ENCODE measurements around the gene CCNI2. TPM values are rescaled to one million over a fixed set of nuclear protein-coding genes. Genes with fewer than 3 reads are reported as not detected.

The CCNI2 gene
- total RNA-seq, 4 donors from 2014 or later: 0.19 to 0.29 TPM; not detected in 2

- H3K9me3 ChIP-seq: no peaks in the 10 kb centered on the region
- H3K27ac ChIP-seq: no peak overlapping the region
- TF ChIP-seq POLR2A (IDR thresholded peaks at IDR 0.05): no peak
- no peak for TF ChIP-seq CTCF (IDR thresholded peaks at IDR 0.05)
- peaks cover 0 to 58% (median 0%) of the 10 kb centered on the region in 4 donors for H3K27me3 ChIP-seq
- H3K4me3 ChIP-seq: no peak overlapping the region
- intact Hi-C loops (cut with DNase I): no loop called here
- WGBS, 2 donors: 88 to 92% methylated on average over 5 of the region's 5 CpGs
- no peak for DNase-seq
- H3K4me1 ChIP-seq: peaks cover 0 to 17% (median 8%) of the 10 kb centered on the region in 3 donors
- H3K36me3 ChIP-seq: no peaks in the 10 kb centered on the region
Observed at GRCh38 chr5:132742626-132743025, 4.6 kb upstream of the CCNI2 start.

- Histone ChIP-seq H3K27ac (no peak overlapping the region), H3K27me3 (peaks cover 0 to 65% (median 0%) of the 10 kb centered on the region in 4 donors), H3K4me3 (no peak overlapping the region), H3K4me1 (peaks cover 0 to 19% (median 9%) of the 10 kb centered on the region in 3 donors), H3K36me3 (no peaks in the 10 kb centered on the region), H3K9me3 (no peaks in the 10 kb centered on the region)
- TF ChIP-seq CTCF (IDR thresholded peaks at IDR 0.05): no peak
- no peak for TF ChIP-seq POLR2A (IDR thresholded peaks at IDR 0.05)
- intact Hi-C loops (cut with DNase I): no loop called here
- no peak for DNase-seq
- WGBS, 2 donors: 55 to 87% methylated on average over 2 of the region's 2 CpGs
Observed at GRCh38 chr5:132744659-132745058, 2.6 kb upstream of the CCNI2 start.

GRCh38 chr5:132746592-132746953, 653 bp upstream of the CCNI2 start:
- TF ChIP-seq CTCF (IDR thresholded peaks at IDR 0.05) (no peak), POLR2A (IDR thresholded peaks at IDR 0.05) (no peak)
- peaks cover 0 to 58% (median 0%) of the 10 kb centered on the region in 4 donors for H3K27me3 ChIP-seq
- peaks cover 0 to 19% (median 9%) of the 10 kb centered on the region in 3 donors for H3K4me1 ChIP-seq
- no peak overlapping the region for H3K27ac ChIP-seq
- no peaks in the 10 kb centered on the region for H3K9me3 ChIP-seq
- 27 to 34% methylated on average over 3 of the region's 3 CpGs for WGBS, 2 donors
- H3K4me3 ChIP-seq: peak overlapping the region; percentile 33 to 69 (median 48)
- intact Hi-C loops (cut with DNase I): no loop called here
- no peak for DNase-seq
- no peaks in the 10 kb centered on the region for H3K36me3 ChIP-seq

- H3K9me3 ChIP-seq: no peaks in the 10 kb centered on the region
- H3K36me3 ChIP-seq: no peaks in the 10 kb centered on the region
- WGBS, 2 donors: 90 to 95% methylated on average over 17 of the region's 76 CpGs
- TF ChIP-seq CTCF (IDR thresholded peaks at IDR 0.05) (no peak), POLR2A (IDR thresholded peaks at IDR 0.05) (no peak)
- H3K4me1 ChIP-seq: peaks cover 0 to 19% (median 9%) of the 10 kb centered on the region in 3 donors
- peaks cover 0 to 49% (median 0%) of the 10 kb centered on the region in 4 donors for H3K27me3 ChIP-seq
- intact Hi-C loops (cut with DNase I): no loop called here
- peak overlapping the region; percentile 33 to 69 (median 48) for H3K4me3 ChIP-seq
- no peak for DNase-seq
- peak overlapping the region in 2 of 4 donors; percentile 1 to 26 for H3K27ac ChIP-seq
Observed at GRCh38 chr5:132747616-132748440, 602 bp downstream of the CCNI2 start.

- Histone ChIP-seq H3K9me3 (no peaks in the 10 kb centered on the region), H3K36me3 (no peaks in the 10 kb centered on the region), H3K27me3 (peaks cover 0 to 42% (median 0%) of the 10 kb centered on the region in 4 donors), H3K27ac (no peak overlapping the region), H3K4me1 (peaks cover 0 to 19% (median 9%) of the 10 kb centered on the region in 3 donors), H3K4me3 (no peak overlapping the region)
- no peak for DNase-seq
- TF ChIP-seq POLR2A (IDR thresholded peaks at IDR 0.05) (no peak), CTCF (IDR thresholded peaks at IDR 0.05) (no peak)
- 79 to 83% methylated on average over 8 to 10 of the region's 10 CpGs for WGBS, 2 donors
- intact Hi-C loops (cut with DNase I): no loop called here
Observed at GRCh38 chr5:132748522-132749000, 1.3 kb downstream of the CCNI2 start.

All from esophagus squamous epithelium (tissue), 5 donors.